ENCODE results near the gene RAB11FIP5.

RAB11FIP5 gene

DNA sequence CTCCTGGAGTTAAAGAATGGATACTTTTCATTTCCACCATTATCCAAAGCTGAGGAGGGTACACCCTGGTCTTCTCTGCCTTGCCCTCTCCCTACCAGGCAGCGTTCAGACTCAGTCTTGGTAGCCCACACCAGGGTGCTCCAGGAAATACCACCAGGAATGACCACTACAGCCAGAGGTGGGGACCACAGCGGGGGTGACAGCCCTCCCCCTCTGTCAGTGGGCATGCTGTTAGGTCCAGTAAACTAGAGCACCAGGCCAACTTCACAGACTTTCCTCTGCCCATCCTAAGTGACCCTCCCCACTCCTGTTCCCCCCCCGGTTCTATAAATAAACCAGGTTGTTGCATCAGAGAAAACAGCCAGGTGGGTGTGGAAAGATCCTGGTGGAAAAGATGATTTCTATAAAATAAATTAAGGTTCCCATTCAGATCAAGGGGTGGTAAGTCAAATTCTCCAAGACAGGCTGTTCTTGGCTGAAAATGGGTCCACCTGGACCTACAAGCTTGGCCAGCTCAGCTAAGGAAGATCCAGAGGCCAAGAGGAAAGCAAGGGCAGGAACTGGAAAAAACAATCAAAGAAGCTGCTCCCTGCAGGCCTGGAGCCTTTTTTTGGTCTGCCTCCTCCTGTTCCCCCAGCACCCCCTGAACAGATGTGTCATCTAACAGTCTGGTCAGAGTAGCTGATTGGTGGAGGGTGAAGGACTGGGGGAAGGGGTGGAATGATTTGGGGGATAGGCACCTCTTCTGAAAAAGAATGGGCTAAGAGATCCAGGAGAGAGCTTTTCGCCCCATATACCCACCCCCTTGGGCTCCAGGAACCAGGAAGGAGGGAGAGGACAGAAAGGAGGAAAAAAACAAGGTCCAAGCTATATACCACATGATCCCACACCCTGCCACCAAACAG, 2.3 kb downstream of the RAB11FIP5 start:
- peak overlapping the region in 1 of 2 donors; percentile 79 for H3K4me3 ChIP-seq (ENCODE audit: low read depth in 1 of 2, low read length in 2 of 2)
- H3K4me1 ChIP-seq (ENCODE audit: control insufficient read depth in 1 of 2, insufficient read depth in 2 of 2, low read length in 2 of 2) = peaks cover 21 to 22% of the 10 kb centered on the region in 2 donors
- peak overlapping the region; percentile 1 for H3K27ac ChIP-seq (ENCODE audit: low read depth, low read length)
- H3K9ac ChIP-seq (ENCODE audit: low read depth in 1 of 2, low read length in 2 of 2) = no peak overlapping the region
- peaks cover 0 to 2% of the 10 kb centered on the region in 2 donors for H3K36me3 ChIP-seq (ENCODE audit: control insufficient read depth in 1 of 2, insufficient read depth in 2 of 2, low read length in 2 of 2)
- H3K9me3 ChIP-seq (ENCODE audit: control insufficient read depth in 1 of 2, low read length in 2 of 2) = no peaks in the 10 kb centered on the region
- H3K27me3 ChIP-seq (ENCODE audit: control insufficient read depth in 1 of 2, insufficient read depth in 2 of 2, low read length in 2 of 2) = no peaks in the 10 kb centered on the region

- peaks cover 0 to 2% of the 10 kb centered on the region in 2 donors for H3K36me3 ChIP-seq (ENCODE audit: control insufficient read depth in 1 of 2, insufficient read depth in 2 of 2, low read length in 2 of 2)
- H3K9ac ChIP-seq (ENCODE audit: low read depth in 1 of 2, low read length in 2 of 2) = no peak overlapping the region
- H3K27me3 ChIP-seq (ENCODE audit: control insufficient read depth in 1 of 2, insufficient read depth in 2 of 2, low read length in 2 of 2) = no peaks in the 10 kb centered on the region
- no peak overlapping the region for H3K4me3 ChIP-seq (ENCODE audit: low read depth in 1 of 2, low read length in 2 of 2)
- H3K27ac ChIP-seq (ENCODE audit: low read depth, low read length) = no peak overlapping the region
- H3K9me3 ChIP-seq (ENCODE audit: control insufficient read depth in 1 of 2, low read length in 2 of 2) = no peaks in the 10 kb centered on the region
- H3K4me1 ChIP-seq (ENCODE audit: control insufficient read depth in 1 of 2, insufficient read depth in 2 of 2, low read length in 2 of 2) = peaks cover 21 to 22% of the 10 kb centered on the region in 2 donors
Measured at GRCh38 chr2:73109431-73110167, 3.1 kb downstream of the RAB11FIP5 start.

DNA sequence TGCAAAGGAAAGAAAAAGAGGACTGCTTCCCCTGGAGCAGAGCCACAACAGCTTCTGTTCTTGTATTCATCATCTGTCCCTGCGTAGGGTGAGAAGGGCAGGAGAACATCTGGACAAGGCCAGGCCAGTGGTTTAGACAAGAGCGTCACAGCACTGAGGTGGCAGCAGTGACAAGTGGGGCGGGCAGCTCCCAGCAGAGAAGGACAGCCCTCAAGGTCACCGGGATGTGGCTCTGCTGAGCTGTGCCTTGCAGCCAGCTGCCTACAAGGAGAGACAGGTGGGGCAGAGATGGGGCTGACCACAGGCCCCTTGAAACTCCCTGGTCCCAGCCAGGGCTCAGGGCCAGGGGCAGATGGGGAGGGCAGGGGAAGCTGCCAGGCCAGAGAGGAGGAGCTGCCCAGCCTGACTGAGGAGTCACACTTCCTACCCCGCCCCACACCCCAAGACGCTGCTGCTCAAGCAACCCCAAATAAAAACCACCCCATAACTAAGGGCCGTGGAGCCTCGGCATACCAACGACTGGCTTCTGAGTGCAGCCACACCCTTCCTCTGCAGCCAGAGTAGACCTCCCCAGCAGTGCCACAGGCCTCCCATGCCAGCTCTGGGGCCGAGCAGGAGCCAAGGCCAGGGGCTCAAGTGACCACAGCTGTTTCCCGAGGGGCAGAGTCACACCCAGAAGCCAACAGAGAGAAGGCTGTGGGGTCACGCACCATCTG, 5.4 kb downstream of the RAB11FIP5 start:
- no peaks in the 10 kb centered on the region for H3K9me3 ChIP-seq (ENCODE audit: control insufficient read depth in 1 of 2, low read length in 2 of 2)
- H3K4me1 ChIP-seq (ENCODE audit: control insufficient read depth in 1 of 2, insufficient read depth in 2 of 2, low read length in 2 of 2) = peaks cover 29% of the 10 kb centered on the region in 2 donors
- H3K36me3 ChIP-seq (ENCODE audit: control insufficient read depth in 1 of 2, insufficient read depth in 2 of 2, low read length in 2 of 2) = peaks cover 0 to 2% of the 10 kb centered on the region in 2 donors
- H3K9ac ChIP-seq (ENCODE audit: low read depth in 1 of 2, low read length in 2 of 2) = no peak overlapping the region
- no peak overlapping the region for H3K4me3 ChIP-seq (ENCODE audit: low read depth in 1 of 2, low read length in 2 of 2)
- H3K27me3 ChIP-seq (ENCODE audit: control insufficient read depth in 1 of 2, insufficient read depth in 2 of 2, low read length in 2 of 2) = no peaks in the 10 kb centered on the region
- H3K27ac ChIP-seq (ENCODE audit: low read depth, low read length) = no peak overlapping the region

DNA sequence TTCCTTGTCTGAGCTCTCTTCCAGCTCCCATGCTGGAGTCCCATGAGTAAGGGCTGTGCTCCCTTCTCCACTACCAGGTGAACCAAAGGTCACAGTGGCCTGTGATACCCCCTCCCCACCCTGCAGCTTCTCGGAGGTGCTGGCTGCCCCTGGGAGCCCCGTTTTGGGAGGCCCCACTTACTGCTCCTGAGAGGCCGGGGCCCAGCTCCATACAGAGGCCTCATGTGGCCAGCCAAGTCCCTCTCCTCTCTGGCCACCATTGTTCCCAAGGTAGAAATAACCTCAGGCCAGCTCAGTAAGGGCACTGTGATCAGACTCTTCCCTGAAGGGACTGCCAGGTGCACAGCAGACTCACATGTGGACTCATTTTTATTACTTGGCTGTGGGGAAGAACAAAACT, 6.0 kb downstream of the RAB11FIP5 start:
- Histone ChIP-seq H3K27me3 (ENCODE audit: control insufficient read depth in 1 of 2, insufficient read depth in 2 of 2, low read length in 2 of 2) (no peaks in the 10 kb centered on the region), H3K36me3 (ENCODE audit: control insufficient read depth in 1 of 2, insufficient read depth in 2 of 2, low read length in 2 of 2) (peaks cover 0 to 2% of the 10 kb centered on the region in 2 donors), H3K4me1 (ENCODE audit: control insufficient read depth in 1 of 2, insufficient read depth in 2 of 2, low read length in 2 of 2) (peaks cover 24 to 25% of the 10 kb centered on the region in 2 donors), H3K9me3 (ENCODE audit: control insufficient read depth in 1 of 2, low read length in 2 of 2) (no peaks in the 10 kb centered on the region), H3K27ac (ENCODE audit: low read depth, low read length) (no peak overlapping the region), H3K4me3 (ENCODE audit: low read depth in 1 of 2, low read length in 2 of 2) (no peak overlapping the region), H3K9ac (ENCODE audit: low read depth in 1 of 2, low read length in 2 of 2) (no peak overlapping the region)

DNA sequence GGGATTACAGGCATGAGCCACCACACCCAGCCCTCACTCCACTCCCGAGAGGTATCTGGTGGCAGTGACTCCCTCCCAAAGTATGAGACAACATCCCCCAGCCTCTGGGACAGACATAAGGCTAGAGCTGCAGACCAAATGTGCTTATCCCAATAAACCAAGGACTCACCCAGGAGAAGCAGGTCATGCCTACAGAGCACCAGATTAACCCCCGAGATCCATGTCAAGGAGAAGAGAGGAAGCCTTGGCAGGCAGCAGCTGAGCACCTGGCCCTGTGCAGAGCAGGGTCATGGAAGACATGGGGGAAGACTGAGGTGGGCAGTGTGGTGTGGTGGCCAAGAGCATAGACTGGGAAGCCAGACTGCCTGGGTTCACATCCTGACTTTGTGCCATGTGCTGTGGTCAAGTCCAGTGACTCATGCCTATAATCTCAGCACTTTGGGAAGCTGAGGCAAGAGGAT, 7.2 kb downstream of the RAB11FIP5 start:
- peaks cover 13 to 15% of the 10 kb centered on the region in 2 donors for H3K4me1 ChIP-seq (ENCODE audit: control insufficient read depth in 1 of 2, insufficient read depth in 2 of 2, low read length in 2 of 2)
- no peak overlapping the region for H3K27ac ChIP-seq (ENCODE audit: low read depth, low read length)
- H3K36me3 ChIP-seq (ENCODE audit: control insufficient read depth in 1 of 2, insufficient read depth in 2 of 2, low read length in 2 of 2) = peaks cover 0 to 2% of the 10 kb centered on the region in 2 donors
- H3K9ac ChIP-seq (ENCODE audit: low read depth in 1 of 2, low read length in 2 of 2) = no peak overlapping the region
- no peak overlapping the region for H3K4me3 ChIP-seq (ENCODE audit: low read depth in 1 of 2, low read length in 2 of 2)
- H3K27me3 ChIP-seq (ENCODE audit: control insufficient read depth in 1 of 2, insufficient read depth in 2 of 2, low read length in 2 of 2) = no peaks in the 10 kb centered on the region
- no peaks in the 10 kb centered on the region for H3K9me3 ChIP-seq (ENCODE audit: control insufficient read depth in 1 of 2, low read length in 2 of 2)

DNA sequence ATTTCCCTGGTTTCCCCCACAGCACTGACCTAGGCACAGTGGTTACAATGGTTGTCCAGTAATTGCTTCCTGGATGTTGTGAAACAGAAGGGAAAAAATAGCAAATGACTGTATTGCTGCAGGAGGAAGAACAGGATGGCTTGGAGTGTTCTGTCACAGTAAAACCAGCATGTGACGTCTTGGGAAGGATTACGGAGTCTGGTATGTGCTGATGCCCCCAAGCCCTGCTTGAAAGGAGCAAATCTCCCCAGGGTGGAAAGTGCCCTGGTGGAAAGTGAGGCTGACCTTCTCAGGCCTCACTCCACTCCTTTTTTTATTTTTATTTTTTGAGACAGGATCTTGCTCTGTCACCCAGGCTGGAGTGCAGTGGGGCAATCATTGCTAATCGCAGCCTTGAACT, 7.8 kb downstream of the RAB11FIP5 start:
- Histone ChIP-seq H3K4me1 (ENCODE audit: control insufficient read depth in 1 of 2, insufficient read depth in 2 of 2, low read length in 2 of 2) (peaks cover 12 to 15% of the 10 kb centered on the region in 2 donors), H3K9ac (ENCODE audit: low read depth in 1 of 2, low read length in 2 of 2) (no peak overlapping the region), H3K27ac (ENCODE audit: low read depth, low read length) (no peak overlapping the region), H3K27me3 (ENCODE audit: control insufficient read depth in 1 of 2, insufficient read depth in 2 of 2, low read length in 2 of 2) (no peaks in the 10 kb centered on the region), H3K4me3 (ENCODE audit: low read depth in 1 of 2, low read length in 2 of 2) (no peak overlapping the region), H3K36me3 (ENCODE audit: control insufficient read depth in 1 of 2, insufficient read depth in 2 of 2, low read length in 2 of 2) (peaks cover 0 to 2% of the 10 kb centered on the region in 2 donors), H3K9me3 (ENCODE audit: control insufficient read depth in 1 of 2, low read length in 2 of 2) (no peaks in the 10 kb centered on the region)

- H3K9me3 ChIP-seq (ENCODE audit: control insufficient read depth in 1 of 2, low read length in 2 of 2) = no peaks in the 10 kb centered on the region
- no peaks in the 10 kb centered on the region for H3K27me3 ChIP-seq (ENCODE audit: control insufficient read depth in 1 of 2, insufficient read depth in 2 of 2, low read length in 2 of 2)
- H3K9ac ChIP-seq (ENCODE audit: low read depth in 1 of 2, low read length in 2 of 2) = no peak overlapping the region
- H3K4me1 ChIP-seq (ENCODE audit: control insufficient read depth in 1 of 2, insufficient read depth in 2 of 2, low read length in 2 of 2) = peaks cover 12 to 15% of the 10 kb centered on the region in 2 donors
- H3K36me3 ChIP-seq (ENCODE audit: control insufficient read depth in 1 of 2, insufficient read depth in 2 of 2, low read length in 2 of 2) = peaks cover 0 to 2% of the 10 kb centered on the region in 2 donors
- H3K27ac ChIP-seq (ENCODE audit: low read depth, low read length) = no peak overlapping the region
- no peak overlapping the region for H3K4me3 ChIP-seq (ENCODE audit: low read depth in 1 of 2, low read length in 2 of 2)
Measured at GRCh38 chr2:73103018-73103542, 9.7 kb downstream of the RAB11FIP5 start.

DNA sequence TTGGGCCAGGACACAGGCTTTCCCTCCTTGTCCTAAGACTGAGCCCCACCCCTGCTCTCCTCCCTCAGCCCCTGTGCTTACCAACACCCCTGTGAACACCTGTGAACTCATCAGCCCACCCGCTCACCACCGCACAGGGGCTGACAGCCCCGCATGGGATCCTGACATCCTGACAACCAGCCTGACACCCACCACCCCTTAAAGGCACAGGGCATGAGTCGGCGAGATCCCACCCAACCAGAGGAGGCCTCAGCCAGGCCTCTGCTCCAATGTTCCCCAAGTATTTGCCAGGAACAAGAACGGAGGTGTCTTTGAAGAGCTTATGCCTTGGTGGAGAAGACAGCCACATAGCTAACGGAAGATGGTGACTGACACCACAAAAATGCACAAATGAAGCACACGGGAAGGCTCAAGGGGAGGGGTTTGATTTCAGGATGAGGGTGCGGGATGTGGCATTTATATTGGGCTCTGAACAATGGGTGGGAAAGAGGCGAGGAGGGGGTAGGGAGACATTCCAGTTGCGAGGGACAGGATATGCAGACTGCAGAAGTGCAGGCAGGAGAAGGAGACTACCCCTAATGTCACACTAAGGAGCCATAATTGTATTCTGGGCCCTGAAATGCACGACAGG, 11.0 kb downstream of the RAB11FIP5 start:
- no peak overlapping the region for H3K4me3 ChIP-seq (ENCODE audit: low read depth in 1 of 2, low read length in 2 of 2)
- H3K36me3 ChIP-seq (ENCODE audit: control insufficient read depth in 1 of 2, insufficient read depth in 2 of 2, low read length in 2 of 2) = peaks cover 0 to 2% of the 10 kb centered on the region in 2 donors

DNA sequence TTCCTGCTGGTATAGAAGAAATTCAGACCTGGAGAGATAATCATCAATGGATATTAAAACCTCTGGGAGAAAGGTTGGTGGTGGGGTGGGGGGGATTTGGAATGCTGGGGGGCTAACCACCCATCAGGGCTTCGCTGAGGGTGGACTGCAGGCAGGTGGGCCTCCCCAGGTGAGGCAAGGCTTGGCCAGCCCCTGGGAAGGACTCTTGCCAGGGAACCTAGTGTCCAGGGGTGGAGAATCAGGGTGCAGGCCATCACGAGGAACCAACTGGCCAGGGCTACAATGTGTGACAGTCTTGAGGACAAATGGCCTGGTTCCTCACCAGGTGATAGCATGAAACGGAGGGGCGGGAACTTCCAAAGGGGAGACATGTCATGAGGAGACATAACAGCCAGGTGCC, 11.8 kb downstream of the RAB11FIP5 start:
- Histone ChIP-seq H3K4me1 (ENCODE audit: control insufficient read depth in 1 of 2, insufficient read depth in 2 of 2, low read length in 2 of 2) (peaks cover 7 to 8% of the 10 kb centered on the region in 2 donors), H3K27me3 (ENCODE audit: control insufficient read depth in 1 of 2, insufficient read depth in 2 of 2, low read length in 2 of 2) (no peaks in the 10 kb centered on the region), H3K36me3 (ENCODE audit: control insufficient read depth in 1 of 2, insufficient read depth in 2 of 2, low read length in 2 of 2) (peaks cover 0 to under 1% of the 10 kb centered on the region in 2 donors)

More for the DNA sequence above, 11.0 kb downstream of the RAB11FIP5 start:
- Histone ChIP-seq H3K4me1 (ENCODE audit: control insufficient read depth in 1 of 2, insufficient read depth in 2 of 2, low read length in 2 of 2) (peaks cover 7 to 8% of the 10 kb centered on the region in 2 donors), H3K9ac (ENCODE audit: low read depth in 1 of 2, low read length in 2 of 2) (no peak overlapping the region), H3K27ac (ENCODE audit: low read depth, low read length) (no peak overlapping the region), H3K9me3 (ENCODE audit: control insufficient read depth in 1 of 2, low read length in 2 of 2) (no peaks in the 10 kb centered on the region), H3K27me3 (ENCODE audit: control insufficient read depth in 1 of 2, insufficient read depth in 2 of 2, low read length in 2 of 2) (no peaks in the 10 kb centered on the region)

More for the DNA sequence above, 11.8 kb downstream of the RAB11FIP5 start:
- no peak overlapping the region for H3K4me3 ChIP-seq (ENCODE audit: low read depth in 1 of 2, low read length in 2 of 2)
- H3K9me3 ChIP-seq (ENCODE audit: control insufficient read depth in 1 of 2, low read length in 2 of 2) = no peaks in the 10 kb centered on the region
- no peak overlapping the region for H3K9ac ChIP-seq (ENCODE audit: low read depth in 1 of 2, low read length in 2 of 2)
- no peak overlapping the region for H3K27ac ChIP-seq (ENCODE audit: low read depth, low read length)
